Measurements from ENCODE around the gene ARHGAP40. TPM values are rescaled to one million over a fixed set of nuclear protein-coding genes. Genes with fewer than 3 reads are reported as not detected.

Gene ARHGAP40
- total RNA-seq, 4 donors from 2014 or later, result 0.11 TPM; not detected in 3

DNA sequence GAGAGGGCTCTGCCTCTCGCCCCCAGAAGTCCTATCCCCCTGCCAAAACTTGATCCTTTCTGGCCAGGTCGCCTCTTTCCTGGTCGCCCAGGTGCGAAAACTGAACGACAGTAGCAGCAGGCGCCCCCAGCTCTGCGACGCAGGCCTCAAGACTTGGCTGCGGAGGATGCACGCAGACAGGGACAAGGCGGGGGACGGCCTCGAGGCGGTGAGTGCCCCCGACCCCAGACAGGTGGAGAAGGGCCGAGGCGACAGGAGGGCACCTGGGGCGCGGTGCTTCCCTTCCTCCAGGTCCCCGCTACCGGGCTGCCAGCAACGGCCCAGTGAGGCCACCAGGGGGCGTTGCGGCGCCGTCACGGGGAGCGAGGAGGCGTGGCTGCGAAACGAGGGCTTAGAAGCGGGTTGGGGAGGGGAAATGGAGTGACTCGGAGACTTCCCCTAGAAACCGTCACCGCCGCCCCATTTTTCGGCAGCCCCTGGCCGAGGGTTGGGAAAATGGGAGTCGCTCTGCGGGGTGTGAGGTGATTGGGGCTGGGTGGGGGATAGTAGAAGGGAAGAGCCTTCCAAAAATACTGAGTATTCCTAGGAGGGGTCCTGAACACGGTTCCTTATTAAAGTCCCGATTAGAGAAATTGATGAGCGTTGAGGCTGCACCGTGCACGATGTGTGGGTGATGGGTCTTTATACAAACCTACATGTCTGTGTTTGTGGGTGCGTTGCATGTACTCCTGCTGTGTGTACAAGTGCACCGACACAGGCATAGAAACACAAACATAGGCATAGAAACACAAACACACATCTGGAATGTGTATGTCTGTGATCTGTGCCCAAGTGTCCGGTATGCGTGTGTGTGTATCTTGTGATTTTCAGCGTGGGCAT, 44.6 kb downstream of the ARHGAP40 start:
- Histone ChIP-seq H3K27me3 (peaks cover 4% of the 10 kb centered on the region), H3K27ac (no peak overlapping the region), H3K36me3 (no peaks in the 10 kb centered on the region), H3K4me3 (replicated peaks in 1 of 3) (peak overlapping the region in 1 of 3 donors; percentile 8), H3K9me3 (no peaks in the 10 kb centered on the region), H3K4me1 (peaks cover 0 to 12% of the 10 kb centered on the region in 2 donors)
- WGBS, 2 donors, result 5 to 6% methylated on average over 25 to 41 of the region's 50 CpGs
- intact Hi-C loops (cut with DNase I), result loop anchor here (5.0 kb wide), 2 partner anchors 106 to 246 kb away; no protein-coding TSS in a partner anchor
- TF ChIP-seq POLR2A (IDR thresholded peaks at IDR 0.05), result no peak
- TF ChIP-seq, protein P1, sequence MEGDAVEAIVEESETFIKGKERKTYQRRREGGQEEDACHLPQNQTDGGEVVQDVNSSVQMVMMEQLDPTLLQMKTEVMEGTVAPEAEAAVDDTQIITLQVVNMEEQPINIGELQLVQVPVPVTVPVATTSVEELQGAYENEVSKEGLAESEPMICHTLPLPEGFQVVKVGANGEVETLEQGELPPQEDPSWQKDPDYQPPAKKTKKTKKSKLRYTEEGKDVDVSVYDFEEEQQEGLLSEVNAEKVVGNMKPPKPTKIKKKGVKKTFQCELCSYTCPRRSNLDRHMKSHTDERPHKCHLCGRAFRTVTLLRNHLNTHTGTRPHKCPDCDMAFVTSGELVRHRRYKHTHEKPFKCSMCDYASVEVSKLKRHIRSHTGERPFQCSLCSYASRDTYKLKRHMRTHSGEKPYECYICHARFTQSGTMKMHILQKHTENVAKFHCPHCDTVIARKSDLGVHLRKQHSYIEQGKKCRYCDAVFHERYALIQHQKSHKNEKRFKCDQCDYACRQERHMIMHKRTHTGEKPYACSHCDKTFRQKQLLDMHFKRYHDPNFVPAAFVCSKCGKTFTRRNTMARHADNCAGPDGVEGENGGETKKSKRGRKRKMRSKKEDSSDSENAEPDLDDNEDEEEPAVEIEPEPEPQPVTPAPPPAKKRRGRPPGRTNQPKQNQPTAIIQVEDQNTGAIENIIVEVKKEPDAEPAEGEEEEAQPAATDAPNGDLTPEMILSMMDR (IDR thresholded peaks at IDR 0.05), result peak; percentile 74 to 96 (median 90)
- DNase-seq, result peak; percentile 71 to 79

GRCh38 chr20:38649275-38649891, 47.8 kb downstream of the ARHGAP40 start:
- H3K27ac ChIP-seq, result no peak overlapping the region
- no peak for TF ChIP-seq POLR2A (IDR thresholded peaks at IDR 0.05)
- TF ChIP-seq, protein P1 (IDR thresholded peaks at IDR 0.05), result no peak
- no peak for DNase-seq
- intact Hi-C loops (cut with DNase I), result loop anchor here (5.0 kb wide), 2 partner anchors 103 to 243 kb away; no protein-coding TSS in a partner anchor
- H3K27me3 ChIP-seq, result peaks cover 4% of the 10 kb centered on the region
- H3K36me3 ChIP-seq, result no peaks in the 10 kb centered on the region
- peaks cover 0 to 12% of the 10 kb centered on the region in 2 donors for H3K4me1 ChIP-seq
- WGBS, 2 donors, result 25 to 33% methylated on average over 9 to 10 of the region's 10 CpGs
- no peaks in the 10 kb centered on the region for H3K9me3 ChIP-seq
- no peak overlapping the region for H3K4me3 ChIP-seq (replicated peaks in 1 of 3)

DNA sequence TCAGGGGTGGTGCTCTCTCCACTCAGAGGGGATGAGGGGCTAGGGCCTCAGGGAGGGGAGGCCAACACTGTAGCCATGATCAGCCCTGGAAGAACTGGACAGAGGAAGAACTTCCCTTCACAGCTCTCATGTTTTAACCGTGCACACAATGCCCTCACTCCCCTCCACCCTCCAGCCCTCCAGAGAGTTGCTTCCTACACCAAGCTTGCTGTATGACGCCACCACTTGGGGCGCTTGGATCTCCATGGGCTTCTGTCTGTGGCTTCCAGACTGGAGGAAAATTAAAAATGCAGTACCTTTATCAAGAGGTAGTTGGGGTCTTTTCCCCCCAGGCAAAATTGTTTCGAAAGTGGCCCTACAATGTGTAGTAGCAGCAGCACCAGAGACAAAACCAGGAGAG, 48.4 kb downstream of the ARHGAP40 start:
- DNase-seq, result no peak
- WGBS, 2 donors, result 46 to 61% methylated on average over 3 to 4 of the region's 4 CpGs
- intact Hi-C loops (cut with DNase I), result loop anchor here (5.0 kb wide), 1 partner anchor 87 kb away; no protein-coding TSS in a partner anchor
- Histone ChIP-seq H3K27me3 (peaks cover 4% of the 10 kb centered on the region), H3K9me3 (no peaks in the 10 kb centered on the region), H3K4me1 (peaks cover 0 to 12% of the 10 kb centered on the region in 2 donors), H3K36me3 (no peaks in the 10 kb centered on the region), H3K4me3 (replicated peaks in 1 of 3) (no peak overlapping the region), H3K27ac (no peak overlapping the region)
- TF ChIP-seq, protein P1 (IDR thresholded peaks at IDR 0.05), result no peak
- no peak for TF ChIP-seq POLR2A (IDR thresholded peaks at IDR 0.05)

GRCh38 chr20:38651154-38651553, 49.5 kb downstream of the ARHGAP40 start:
- WGBS, 2 donors, result 35% methylated on average over 2 of the region's 2 CpGs
- intact Hi-C loops (cut with DNase I), result loop anchor here (5.0 kb wide), 1 partner anchor 86 kb away; no protein-coding TSS in a partner anchor

More at GRCh38 chr20:38651154-38651553, 49.5 kb downstream of the ARHGAP40 start:
- Histone ChIP-seq H3K27me3 (no peaks in the 10 kb centered on the region), H3K4me1 (peaks cover 0 to 7% of the 10 kb centered on the region in 2 donors), H3K36me3 (no peaks in the 10 kb centered on the region), H3K27ac (no peak overlapping the region), H3K4me3 (replicated peaks in 1 of 3) (no peak overlapping the region), H3K9me3 (no peaks in the 10 kb centered on the region)
- TF ChIP-seq POLR2A (IDR thresholded peaks at IDR 0.05), result no peak
- TF ChIP-seq, protein P1 (IDR thresholded peaks at IDR 0.05), result no peak
- no peak for DNase-seq

All from thyroid gland (tissue), 4 donors.